Gastrocnemius medialis (tissue), 4 donors: ENCODE data around the gene GALNT7. TPM values are rescaled to one million over a fixed set of nuclear protein-coding genes. Genes with fewer than 3 reads are reported as not detected.

ENCODE experiments used
- ATAC-seq, 2 donors: fragments of 150-250 bp; one replicate each; pipeline ENCODE4 v1.9.1; 2016
- DNase-seq, 2 donors: peaks; one replicate each; pipeline ENCODE4 v3.0.0-alpha.2; 2019
- H3K27ac ChIP-seq, 4 donors: fragments of 200-600 bp; sonication (generic); 1 replicate in 1 of 4; 2 replicates in 3 of 4; pipeline ENCODE4 v1.5.1; 2016 to 2018; ENCODE audit warnings: mild to moderate bottlenecking in 2 of 4, moderate library complexity in 1 of 4
- H3K27me3 ChIP-seq, 3 donors: fragments of 200-600 bp; sonication (generic) in 2 of 3; 1 replicate in 1 of 3; 2 replicates in 2 of 3; pipeline versions ENCODE4 v1.5.1 to v1.6.0; 2016 to 2019; ENCODE audit warnings: mild to moderate bottlenecking in 1 of 3, moderate library complexity in 1 of 3
- H3K36me3 ChIP-seq, 2 donors: fragments of 200-600 bp; sonication (generic) in 1 of 2; one replicate each; pipeline ENCODE4 v1.5.1; 2017 to 2018
- H3K4me1 ChIP-seq, 2 donors: fragments of 200-600 bp; sonication (generic) in 1 of 2; one replicate each; pipeline ENCODE4 v1.5.1; 2016 to 2017; ENCODE audit warnings: mild to moderate bottlenecking in 2 of 2
- H3K4me3 ChIP-seq, 4 donors: fragments of 200-600 bp; sonication (generic) in 3 of 4; 1 replicate in 1 of 4; 2 replicates in 3 of 4; pipeline ENCODE4 v1.5.1; 2016 to 2019; ENCODE audit warnings: mild to moderate bottlenecking in 2 of 4
- H3K9me3 ChIP-seq, 3 donors: fragments of 200-600 bp; sonication (generic) in 2 of 3; 1 replicate in 1 of 3; 2 replicates in 2 of 3; pipeline ENCODE4 v1.5.1; 2016 to 2019
- CTCF ChIP-seq, 5 experiments: fragments of 450-650 bp in 3 of 5; fragments of 200-600 bp in 2 of 5; sonication (generic) in 2 of 5; IDR thresholded peaks in 4 of 5; conservative IDR thresholded peaks in 1 of 5; 1 replicate in 4 of 5; 2 replicates in 1 of 5; pipeline ENCODE4 v1.5.1; 2016 to 2019; ENCODE audit warnings: antibody characterized with exemption in 5 of 5, mild to moderate bottlenecking in 3 of 5, moderate library complexity in 3 of 5
- POLR2A ChIP-seq, 2 donors: fragments of 450-650 bp; IDR thresholded peaks; one replicate each; pipeline ENCODE4 v1.6.1; 2017; ENCODE audit warnings: antibody characterized with exemption in 2 of 2, mild to moderate bottlenecking in 2 of 2, moderate library complexity in 2 of 2
- in situ Hi-C, 4 donors: fragments of 200-750 bp; cut with MboI; loops; one replicate each; pipeline versions ENCODE4 v1.15.0 to v1.8.0; 2017; ENCODE audit warnings: low sequenced_read_pairs in 4 of 4
- intact Hi-C: fragments of 100-400 bp; cut with DNase I; formaldehyde crosslinking; loops from one replicate; pipeline ENCODE4 v1.15.1; 2023; ENCODE audit warnings: low total_unique reads
- total RNA-seq, 4 donors: library from RNA; depleted of rRNA; stranded (reverse); fragments of >200 nt; gene quantifications; one replicate each; pipeline versions ENCODE4 v1.1.0 to v1.2.3, GENCODE V29; 2016

GALNT7 gene
- total RNA-seq, 4 donors from 2014 or later: 0.91 to 2.8 (median 1.1) TPM

DNA sequence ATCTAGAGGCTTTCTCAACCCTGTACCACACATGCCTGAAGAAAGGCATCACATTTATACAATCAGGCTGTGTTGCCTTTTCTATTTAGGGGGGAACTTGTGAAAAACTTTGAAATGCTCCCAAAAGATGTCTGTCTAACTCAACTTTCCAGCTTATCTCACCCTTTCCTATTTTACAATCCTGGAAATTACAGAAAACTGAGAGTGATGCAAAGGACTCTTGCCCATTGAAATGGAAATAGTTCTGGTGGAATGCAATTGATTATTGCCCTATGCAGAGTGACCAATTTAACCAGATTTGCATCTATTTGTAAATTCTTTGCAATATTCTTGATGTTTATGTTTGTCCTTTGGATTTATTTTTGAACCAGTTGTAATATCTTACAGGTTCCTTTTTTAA lies 77.3 kb downstream of the GALNT7 start:
- peaks cover 0 to 8% of the 10 kb centered on the region in 2 donors for H3K4me1 ChIP-seq
- TF ChIP-seq POLR2A (IDR thresholded peaks at IDR 0.05): no peak
- TF ChIP-seq CTCF (IDR thresholded peaks at IDR 0.05 in 4 of 5, conservative IDR thresholded peaks at IDR 0.05 in 1 of 5): no peak

DNA sequence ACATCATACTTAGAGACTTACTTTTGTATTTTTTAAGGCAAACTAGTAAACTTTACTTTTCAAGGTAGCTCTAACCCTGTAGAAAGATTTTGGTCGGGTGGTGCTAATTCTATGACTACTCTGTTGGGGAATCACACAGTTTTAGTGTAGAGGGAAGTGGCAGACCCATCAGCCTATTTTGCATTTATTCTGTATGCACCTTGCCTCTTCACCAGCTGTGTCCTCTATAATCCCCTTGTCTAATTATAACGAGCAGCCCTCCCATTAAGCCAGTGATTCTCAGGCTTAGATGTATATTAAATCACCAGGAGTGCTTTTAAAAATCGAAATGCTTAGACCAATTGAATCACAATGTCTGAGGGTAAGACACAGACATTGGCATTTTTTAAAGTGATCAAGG lies 78.1 kb downstream of the GALNT7 start:
- no peak for DNase-seq
- Histone ChIP-seq H3K27me3 (peaks cover 0 to 6% (median 0%) of the 10 kb centered on the region in 3 donors), H3K4me3 (no peak overlapping the region), H3K9me3 (no peaks in the 10 kb centered on the region), H3K27ac (no peak overlapping the region), H3K4me1 (peaks cover 0 to 8% of the 10 kb centered on the region in 2 donors), H3K36me3 (no peaks in the 10 kb centered on the region)
- no peak for TF ChIP-seq POLR2A (IDR thresholded peaks at IDR 0.05)
- no peak for TF ChIP-seq CTCF (IDR thresholded peaks at IDR 0.05 in 4 of 5, conservative IDR thresholded peaks at IDR 0.05 in 1 of 5)
- ATAC-seq: no peak
- in situ Hi-C loops (no loop called here), intact Hi-C loops (no loop called here)

More for the DNA sequence above, 77.3 kb downstream of the GALNT7 start:
- no peaks in the 10 kb centered on the region for H3K36me3 ChIP-seq
- in situ Hi-C loops: no loop called here
- peaks cover 0 to 6% (median 0%) of the 10 kb centered on the region in 3 donors for H3K27me3 ChIP-seq
- H3K9me3 ChIP-seq: no peaks in the 10 kb centered on the region
- H3K4me3 ChIP-seq: no peak overlapping the region
- intact Hi-C loops: no loop called here
- ATAC-seq: no peak
- no peak overlapping the region for H3K27ac ChIP-seq
- DNase-seq: no peak

GRCh38 chr4:173247321-173247720 lies 78.7 kb downstream of the GALNT7 start:
- no peaks in the 10 kb centered on the region for H3K36me3 ChIP-seq
- H3K4me1 ChIP-seq: peaks cover 4 to 8% of the 10 kb centered on the region in 2 donors
- no peaks in the 10 kb centered on the region for H3K9me3 ChIP-seq
- no peak overlapping the region for H3K27ac ChIP-seq
- TF ChIP-seq CTCF (IDR thresholded peaks at IDR 0.05 in 4 of 5, conservative IDR thresholded peaks at IDR 0.05 in 1 of 5) (no peak), POLR2A (IDR thresholded peaks at IDR 0.05) (no peak)
- DNase-seq: no peak
- in situ Hi-C loops: no loop called here
- ATAC-seq: no peak
- intact Hi-C loops: no loop called here
- H3K4me3 ChIP-seq: no peak overlapping the region
- peaks cover 0 to 6% (median 0%) of the 10 kb centered on the region in 3 donors for H3K27me3 ChIP-seq

DNA sequence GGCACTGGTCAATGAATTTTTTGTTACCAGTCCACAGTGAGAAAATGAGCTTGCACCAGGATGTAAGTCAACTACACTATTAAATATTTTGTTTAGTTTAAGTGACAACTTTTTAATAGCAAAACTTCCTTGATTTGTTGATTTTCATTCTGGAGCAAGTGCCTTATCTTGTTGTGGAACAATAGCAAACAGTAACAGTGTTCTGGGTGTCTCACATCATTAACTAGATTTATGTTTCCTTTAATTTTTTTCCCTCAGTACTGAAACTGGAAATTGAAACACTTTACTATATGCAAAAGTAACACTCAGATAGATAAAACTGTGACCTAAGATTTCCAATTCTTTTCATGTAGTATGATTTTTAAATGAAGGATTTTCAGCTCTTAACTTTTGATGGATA lies 80.1 kb downstream of the GALNT7 start:
- Histone ChIP-seq H3K27ac (no peak overlapping the region), H3K9me3 (no peaks in the 10 kb centered on the region), H3K36me3 (no peaks in the 10 kb centered on the region), H3K27me3 (peaks cover 0 to 6% (median 0%) of the 10 kb centered on the region in 3 donors), H3K4me1 (peaks cover 4 to 8% of the 10 kb centered on the region in 2 donors), H3K4me3 (no peak overlapping the region)
- DNase-seq: no peak
- ATAC-seq: no peak
- TF ChIP-seq POLR2A (IDR thresholded peaks at IDR 0.05): no peak
- TF ChIP-seq CTCF (IDR thresholded peaks at IDR 0.05 in 4 of 5, conservative IDR thresholded peaks at IDR 0.05 in 1 of 5): no peak
- intact Hi-C loops: no loop called here
- in situ Hi-C loops: no loop called here
